GM19193 (cell line): Measurements from ENCODE around the gene TUBG1.

Experiments
- POLR2A ChIP-seq: IDR thresholded peaks from 4 replicates; pipeline ENCODE4 v1.6.1; 2011; ENCODE audit not compliant: insufficient read depth, insufficient read length; ENCODE audit errors: extremely low read depth

The TUBG1 gene

DNA sequence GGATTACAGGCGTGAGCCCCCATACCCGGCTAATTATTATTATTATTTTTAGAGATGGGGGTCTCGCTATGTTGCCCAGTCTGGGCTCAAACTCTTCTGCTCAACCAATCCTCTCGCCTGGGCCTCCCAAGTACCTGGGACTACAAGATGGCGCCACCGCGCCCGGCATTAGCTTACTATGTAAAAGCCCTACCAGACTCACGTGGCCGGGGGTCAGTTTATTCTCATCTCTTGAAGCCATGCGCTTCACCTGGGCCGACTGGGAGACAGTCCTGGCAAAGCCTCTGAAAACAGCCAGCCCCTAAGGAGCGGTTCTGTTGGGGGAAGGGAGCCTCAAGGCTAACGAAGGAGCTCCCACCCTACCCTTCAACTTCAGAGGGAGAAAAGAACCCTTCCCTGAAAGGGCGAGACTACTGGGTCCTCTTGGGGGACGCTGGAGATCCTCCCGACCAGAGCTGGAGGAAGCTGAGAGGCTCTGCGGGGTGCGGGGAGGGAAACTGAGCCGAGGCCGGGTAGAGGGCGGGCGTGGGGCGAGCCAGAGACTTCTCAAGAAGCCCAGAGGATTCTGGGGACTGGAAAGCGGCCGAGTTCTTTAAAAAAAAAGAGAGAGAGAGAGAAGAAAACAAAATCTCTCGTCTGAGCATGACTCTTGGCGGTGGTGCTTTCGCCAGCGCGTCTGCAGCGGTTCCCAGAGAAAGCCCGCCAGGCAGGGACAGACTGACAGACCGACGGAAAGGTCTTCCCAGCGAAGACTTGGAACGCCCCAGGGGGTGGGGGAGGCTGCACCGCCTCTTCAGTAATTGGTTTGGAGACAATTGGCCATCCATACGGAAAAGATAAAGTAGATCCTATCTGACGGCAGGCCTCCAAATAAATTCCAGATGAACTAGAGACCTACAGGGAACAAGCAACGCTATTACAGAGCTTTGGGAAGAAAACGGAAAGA is 44.0 kb downstream of the TUBG1 start:
- TF ChIP-seq POLR2A, result no peak

- no peak for TF ChIP-seq POLR2A
These were observed 46.0 kb downstream of the TUBG1 start for GRCh38 chr17:42655528-42655927.

- no peak for TF ChIP-seq POLR2A
These were observed 48.5 kb downstream of the TUBG1 start for GRCh38 chr17:42657824-42658588.

DNA sequence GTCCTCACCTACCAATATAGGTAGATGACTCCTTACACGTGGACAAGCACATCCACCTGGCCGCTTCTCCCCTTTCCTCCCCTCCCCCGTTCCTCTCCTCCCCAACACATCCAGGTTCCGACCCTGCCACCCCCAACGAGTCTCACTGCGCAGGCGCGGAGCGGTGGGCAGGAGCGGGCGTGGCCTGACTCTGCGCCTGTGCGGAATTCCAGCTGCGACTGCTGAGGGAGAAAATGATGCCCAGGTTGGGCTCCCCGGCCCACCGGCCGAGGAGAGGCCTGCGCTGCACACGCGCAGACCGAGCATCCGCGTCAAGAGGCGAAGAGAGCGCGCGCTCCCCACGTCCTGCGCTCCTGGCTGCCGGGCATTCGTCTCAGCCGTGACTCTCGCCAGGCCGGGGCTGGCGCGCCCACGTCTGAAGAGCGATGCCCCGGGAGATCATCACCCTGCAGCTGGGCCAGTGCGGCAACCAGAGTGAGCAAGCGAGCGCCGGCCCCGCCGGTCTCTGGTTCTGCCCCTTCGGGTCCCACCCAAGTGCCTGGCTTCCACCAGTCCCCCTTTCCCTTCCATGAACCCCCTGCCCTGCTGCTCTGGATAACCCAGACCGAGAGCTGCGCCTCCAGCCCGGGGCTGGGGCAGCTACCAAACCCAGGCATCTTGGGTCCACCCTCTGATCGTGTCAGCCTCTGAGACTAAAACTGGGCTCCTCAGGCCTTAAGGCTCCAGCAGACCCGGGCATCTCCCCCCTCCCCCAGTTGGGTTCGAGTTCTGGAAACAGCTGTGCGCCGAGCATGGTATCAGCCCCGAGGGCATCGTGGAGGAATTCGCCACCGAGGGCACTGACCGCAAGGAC is 49.8 kb downstream of the TUBG1 start, which contains the start of gene TUBG2:
TUBG2 (plus strand) TSS at position 206 of the 853 bp plus-strand sequence; CDS start at position 426, 220 bp downstream.
- TF ChIP-seq POLR2A, result peak; percentile 71

DNA sequence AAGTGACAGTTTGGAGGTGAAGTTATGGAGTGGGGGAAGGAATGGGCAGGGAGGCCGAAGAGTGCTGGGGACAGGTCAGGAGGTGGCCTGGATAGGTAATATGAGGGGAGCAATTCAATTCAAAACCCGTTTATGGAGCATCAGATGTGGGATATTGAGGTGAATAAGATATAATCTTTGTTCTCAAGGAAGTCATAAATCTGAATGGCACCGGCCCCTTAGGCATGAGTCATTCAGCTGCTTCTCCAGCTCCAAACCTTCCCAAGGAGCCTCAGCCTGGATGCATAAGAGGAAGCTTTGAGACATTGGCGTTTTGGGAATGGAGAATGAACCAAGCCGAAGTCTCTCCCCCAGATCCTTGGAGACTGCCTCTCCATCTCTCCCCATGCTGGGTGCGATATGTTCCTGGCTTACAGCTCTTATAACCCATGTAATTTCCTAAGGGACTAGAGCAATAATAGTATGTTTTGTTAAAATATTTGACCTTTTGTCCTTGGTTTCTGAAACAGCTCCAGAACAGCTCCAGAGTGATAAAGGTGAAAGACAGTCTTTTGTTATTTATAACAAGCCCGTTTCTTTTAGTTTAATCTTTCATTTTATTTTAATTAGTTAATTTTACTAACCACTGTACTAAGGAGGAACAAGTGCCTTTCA is 51.3 kb downstream of the TUBG1 start:
- no peak for TF ChIP-seq POLR2A
